Activated T-cell treated with anti-CD3 and anti-CD28 coated beads for 24 hours (primary cell): ENCODE results near the gene PKN1.

Experiments used
- DNase-seq: peaks from one replicate; pipeline ENCODE4 v3.0.0-alpha.2; 2020; ENCODE audit warnings: low read depth

PKN1 gene

DNA sequence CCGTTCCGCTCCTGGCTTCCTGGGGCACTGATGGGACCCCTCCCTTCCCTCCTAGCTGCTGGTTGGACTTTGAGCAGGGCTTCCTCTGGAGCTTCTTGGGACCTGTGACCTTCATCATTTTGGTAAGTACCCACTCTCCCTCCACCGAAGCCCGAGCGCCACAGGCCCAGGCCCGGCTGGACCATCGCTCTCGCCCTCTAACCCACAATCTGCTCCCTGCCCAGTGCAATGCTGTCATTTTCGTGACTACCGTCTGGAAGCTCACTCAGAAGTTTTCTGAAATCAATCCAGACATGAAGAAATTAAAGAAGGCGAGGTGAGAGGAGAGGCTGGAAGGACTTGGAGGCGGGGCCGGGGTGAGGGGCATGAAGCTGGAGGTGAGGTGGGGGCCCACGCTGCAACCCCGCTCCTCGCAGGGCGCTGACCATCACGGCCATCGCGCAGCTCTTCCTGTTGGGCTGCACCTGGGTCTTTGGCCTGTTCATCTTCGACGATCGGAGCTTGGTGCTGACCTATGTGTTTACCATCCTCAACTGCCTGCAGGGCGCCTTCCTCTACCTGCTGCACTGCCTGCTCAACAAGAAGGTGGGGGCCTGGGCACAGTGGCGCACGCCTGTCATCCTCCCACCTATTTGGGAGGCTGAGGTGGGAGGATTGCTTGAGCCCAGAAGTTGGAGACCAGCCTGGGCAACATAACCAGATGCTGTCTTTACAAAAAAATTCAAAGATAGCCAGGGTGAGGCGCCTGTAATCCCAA is 26.3 kb upstream of the PKN1 start:
- DNase-seq = no peak

DNA sequence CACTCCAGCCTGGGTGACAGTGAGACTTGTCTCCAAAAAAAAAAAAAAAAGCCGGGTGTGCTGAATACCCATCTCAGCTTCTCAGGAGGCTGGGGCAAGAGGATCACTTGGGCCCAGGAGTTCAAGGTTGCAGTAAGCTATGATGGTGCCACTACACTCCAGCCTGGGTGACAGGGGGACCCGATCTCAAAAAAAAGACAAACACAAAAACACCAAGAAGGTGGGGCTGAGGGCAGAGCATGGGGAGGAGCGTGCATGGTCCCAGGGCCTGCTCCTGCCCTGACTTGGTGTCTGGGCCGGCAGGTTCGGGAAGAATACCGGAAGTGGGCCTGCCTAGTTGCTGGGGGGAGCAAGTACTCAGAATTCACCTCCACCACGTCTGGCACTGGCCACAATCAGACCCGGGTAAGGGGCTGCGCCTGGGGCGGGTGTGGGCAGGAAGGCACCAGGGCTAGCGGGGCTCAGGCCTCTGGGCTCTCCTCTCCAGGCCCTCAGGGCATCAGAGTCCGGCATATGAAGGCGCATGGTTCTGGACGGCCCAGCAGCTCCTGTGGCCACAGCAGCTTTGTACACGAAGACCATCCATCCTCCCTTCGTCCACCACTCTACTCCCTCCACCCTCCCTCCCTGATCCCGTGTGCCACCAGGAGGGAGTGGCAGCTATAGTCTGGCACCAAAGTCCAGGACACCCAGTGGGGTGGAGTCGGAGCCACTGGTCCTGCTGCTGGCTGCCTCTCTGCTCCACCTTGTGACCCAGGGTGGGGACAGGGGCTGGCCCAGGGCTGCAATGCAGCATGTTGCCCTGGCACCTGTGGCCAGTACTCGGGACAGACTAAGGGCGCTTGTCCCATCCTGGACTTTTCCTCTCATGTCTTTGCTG is 25.3 kb upstream of the PKN1 start:
- DNase-seq = no peak

DNA sequence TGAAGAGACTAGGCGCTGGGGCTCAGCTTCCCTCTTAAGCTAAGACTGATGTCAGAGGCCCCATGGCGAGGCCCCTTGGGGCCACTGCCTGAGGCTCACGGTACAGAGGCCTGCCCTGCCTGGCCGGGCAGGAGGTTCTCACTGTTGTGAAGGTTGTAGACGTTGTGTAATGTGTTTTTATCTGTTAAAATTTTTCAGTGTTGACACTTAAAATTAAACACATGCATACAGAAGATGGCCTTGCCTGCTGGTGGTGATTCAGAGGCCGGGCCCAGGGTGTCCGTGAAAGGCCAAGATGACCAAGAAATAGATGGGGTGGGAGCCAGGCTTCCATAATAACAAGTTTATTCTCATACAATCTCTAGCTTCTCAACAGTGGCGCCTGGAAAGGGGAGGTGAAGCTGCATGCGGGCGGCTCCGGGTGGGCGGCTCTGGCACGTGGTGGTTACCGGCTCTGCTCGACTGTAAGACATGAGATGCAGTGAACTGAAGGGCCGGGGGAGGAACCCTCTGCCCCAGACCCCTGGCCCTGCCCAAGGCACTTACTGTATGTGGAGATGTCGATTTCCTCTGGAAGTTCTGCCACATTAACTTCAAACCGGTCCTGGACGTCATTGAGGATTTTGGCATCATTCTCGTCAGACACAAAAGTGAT is 24.5 kb upstream of the PKN1 start:
- no peak for DNase-seq

DNA sequence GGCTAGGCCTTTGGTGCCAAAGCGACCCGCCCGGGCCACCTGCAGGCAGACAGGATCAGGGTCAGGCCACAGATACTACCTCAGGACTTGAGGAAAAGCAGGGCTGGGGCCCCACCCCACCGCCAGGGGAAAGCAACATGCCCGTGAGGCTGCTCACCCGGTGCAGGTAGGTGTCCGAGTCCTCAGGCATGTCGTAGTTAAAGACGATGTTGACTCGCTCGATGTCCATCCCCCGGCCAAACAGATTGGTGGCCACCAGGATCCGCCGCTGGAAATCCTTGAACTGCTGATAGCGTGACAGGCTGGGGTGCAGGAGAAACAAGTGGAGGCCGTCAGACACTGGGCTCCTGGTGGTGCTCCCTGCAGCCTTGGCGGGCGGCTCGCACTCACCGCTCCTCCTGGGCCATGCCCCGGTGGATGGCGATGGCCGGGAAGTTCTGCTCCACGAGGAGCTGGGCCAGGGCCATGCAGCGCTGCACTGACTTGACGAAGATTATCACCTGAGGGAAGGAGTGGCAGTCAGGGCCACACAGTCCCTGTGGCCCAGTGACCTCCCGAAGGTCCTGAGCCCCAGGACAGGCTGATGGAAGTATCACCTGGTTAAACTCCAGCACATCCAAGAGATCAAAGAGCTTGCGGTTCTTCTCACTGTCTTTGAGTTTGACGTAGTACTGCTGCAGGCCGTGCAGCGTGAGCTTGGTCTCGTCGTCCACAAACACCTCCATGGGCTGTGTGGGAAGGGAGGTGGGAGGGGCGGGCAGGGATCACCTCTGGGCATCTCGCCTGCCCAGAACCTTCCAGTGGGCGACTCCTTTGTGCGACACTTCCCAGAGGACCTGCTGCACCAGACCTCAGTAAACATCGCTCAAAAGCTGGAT is 23.7 kb upstream of the PKN1 start:
- DNase-seq = no peak

DNA sequence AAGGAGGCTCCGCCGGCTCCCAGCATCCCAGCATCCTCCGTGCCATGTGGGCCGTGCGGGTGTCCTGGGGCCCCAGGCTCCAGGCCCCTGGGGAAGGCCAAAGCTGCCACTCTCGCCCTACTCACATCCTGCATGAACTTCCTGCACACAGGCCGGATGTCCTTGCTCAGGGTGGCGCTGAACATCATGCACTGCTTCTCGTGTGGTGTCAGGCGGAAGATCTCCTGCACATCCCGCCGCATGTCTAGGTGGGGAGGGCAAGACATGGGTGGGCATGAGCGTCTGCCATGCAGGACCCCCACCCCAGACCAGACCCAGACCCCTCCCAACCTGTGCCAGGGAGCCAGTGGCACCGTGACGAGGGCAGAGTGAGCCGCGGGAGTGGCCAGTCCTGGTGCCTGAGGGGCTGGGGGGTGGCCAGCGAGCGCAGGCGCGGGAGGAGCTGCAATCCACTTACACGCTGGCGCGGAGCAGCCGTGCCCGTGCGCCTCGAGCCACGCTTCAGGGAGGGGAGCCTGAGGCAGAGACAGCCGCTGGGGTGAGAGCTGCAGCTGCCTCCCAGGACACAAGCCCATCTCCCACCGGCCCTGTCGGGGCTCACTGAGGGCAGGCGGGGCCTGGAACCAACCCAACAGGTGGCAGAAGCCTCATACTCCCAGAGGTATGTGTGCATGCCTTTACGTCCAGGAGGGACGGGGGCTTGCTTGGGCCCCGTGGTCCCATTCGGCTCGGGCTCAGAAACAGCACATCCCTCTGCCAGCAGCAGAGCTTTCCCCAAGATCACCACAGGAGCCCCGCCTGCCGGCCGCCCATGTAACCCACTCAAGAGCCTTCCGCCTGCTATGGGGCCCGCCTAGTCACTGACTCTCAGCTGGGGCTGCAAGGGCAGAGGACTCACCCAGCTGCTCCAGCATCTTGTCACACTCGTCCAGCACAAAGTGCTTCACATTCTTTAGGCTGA is 22.7 kb upstream of the PKN1 start:
- DNase-seq = no peak

DNA sequence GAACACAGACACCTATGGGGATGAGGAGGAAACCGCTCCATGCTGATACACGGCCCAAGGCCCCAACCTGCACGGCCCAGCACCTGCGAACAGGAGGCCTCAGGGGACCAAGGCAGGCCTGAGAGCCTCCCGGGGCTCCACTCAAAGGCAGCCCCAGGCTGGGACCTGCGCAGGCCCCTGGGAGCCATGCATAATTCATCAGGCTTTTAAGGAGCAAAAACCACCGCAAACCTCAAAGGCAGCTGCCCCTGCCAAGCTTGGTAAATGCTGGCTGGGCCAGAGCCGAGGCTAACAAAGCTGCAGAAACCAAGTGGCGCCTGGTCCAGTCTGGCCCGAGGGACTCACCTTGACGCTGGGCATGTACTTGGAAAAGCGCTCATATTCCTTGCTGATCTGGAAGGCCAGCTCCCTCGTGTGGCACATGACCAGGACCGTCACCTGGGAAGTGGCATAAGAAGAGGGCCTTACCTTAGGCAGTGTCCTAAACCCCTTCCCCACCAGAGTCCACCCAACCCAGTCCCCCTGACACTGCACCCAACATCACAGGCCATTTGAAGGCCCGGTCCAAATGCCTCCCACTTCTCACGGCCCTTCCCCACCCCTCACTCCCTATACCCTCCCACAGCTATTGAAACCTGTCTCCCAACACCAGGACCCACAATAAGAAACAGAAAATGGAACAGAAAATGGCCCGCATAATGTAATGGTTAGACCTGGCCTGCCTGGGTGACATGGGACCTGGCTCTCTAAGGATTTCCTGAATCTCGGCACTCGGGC is 21.8 kb upstream of the PKN1 start:
- DNase-seq = no peak

DNA sequence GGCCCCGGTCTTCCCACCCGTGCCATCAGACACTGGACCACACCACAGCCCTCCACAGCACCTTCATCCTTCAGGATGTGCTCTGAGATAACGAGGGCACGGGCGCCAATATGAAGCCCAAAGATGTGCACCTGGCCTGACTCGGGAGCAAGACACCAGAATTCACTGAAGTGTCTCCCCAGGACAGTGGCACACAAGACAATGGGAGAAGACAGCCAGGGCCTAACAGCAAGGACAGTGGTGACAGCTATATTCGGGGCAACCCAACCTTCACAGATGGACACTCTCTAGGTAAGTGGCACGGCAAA is 21.2 kb upstream of the PKN1 start:
- no peak for DNase-seq

DNA sequence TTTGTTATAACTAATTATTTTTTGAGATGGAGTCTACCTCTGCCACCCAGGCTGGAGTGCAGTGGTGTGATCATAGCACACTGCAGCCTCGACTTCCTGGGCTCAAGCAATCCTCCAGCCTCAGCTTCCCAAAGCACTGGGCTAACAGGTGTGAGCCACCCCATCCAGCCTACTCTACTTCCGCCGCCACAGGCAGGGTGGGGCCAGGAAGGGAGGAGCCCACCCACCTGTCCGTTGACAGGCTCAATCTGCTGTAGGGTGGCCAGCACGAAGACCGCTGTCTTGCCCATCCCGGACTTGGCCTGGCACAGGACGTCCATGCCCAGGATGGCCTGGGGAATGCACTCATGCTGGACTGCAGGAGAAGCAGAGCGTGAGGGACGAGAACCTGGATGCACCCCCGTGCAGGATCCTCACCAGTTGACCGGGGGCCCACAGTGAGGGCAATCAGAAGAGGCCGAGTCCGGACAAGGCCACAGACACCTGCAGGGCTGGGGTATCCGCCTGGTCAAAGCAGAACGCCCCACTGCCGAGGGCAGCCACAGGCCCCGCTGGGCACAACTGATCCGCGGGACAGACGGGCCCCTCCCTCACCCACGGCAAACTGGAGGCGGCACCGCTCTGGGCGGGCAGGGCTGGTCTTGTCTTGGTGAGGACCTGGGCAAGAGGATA is 20.6 kb upstream of the PKN1 start:
- no peak for DNase-seq

DNA sequence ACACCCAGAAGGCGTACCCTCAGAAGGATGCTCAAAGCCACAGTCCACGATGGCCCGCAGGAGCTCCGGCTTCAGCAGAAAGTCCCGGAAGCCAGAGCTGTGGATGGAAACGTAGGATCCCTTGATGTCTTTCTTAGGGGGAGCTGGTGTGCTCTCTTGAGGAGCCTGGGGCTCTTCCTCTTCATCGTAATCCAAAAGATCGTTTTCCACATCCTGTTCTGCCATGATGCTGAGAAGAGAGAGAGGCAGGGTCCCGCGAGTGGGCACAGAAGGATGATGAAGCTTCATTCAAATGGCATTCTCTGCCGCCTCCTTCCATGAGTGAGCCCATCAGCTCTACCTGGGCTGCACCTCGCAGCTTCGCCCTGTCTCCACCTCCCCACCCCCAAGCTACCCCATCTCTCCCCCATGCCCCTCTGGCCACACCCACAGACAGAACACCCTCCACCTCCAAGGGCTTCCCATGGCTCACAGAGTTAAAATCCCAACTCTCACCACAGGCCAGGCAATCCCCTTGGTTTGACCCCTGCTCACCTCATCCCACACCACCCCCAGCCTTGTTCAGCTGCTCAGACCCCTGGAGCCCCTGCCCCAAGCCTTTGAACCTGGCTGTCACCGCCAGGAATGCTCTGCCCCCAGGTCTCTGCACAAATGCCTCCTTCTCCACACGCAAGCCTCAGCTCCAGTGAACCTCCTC is 20.0 kb upstream of the PKN1 start:
- no peak for DNase-seq

DNA sequence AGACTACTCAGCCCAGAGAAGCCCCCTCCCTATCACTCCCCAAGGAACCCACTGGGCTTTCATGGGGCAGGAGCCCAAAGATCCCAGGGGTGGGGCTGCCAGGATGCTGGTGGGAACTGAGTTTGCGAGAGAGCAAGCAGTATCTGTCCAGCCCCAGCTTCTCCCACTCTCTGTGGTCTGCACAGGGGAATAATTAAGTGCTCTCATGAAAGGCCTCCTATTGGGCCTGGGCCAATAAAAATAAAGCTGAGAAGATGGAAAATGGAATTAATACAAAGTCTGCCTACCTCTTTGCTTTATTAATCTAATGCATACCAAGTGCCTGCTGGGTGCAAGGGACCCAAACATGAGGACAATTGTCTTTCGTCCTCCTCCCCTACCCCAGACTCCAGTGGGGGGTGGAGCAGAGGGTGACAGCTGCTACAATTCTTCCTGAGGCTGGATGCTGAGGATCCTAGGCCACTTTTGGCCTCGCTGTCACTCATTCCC is 19.4 kb upstream of the PKN1 start:
- DNase-seq = no peak

DNA sequence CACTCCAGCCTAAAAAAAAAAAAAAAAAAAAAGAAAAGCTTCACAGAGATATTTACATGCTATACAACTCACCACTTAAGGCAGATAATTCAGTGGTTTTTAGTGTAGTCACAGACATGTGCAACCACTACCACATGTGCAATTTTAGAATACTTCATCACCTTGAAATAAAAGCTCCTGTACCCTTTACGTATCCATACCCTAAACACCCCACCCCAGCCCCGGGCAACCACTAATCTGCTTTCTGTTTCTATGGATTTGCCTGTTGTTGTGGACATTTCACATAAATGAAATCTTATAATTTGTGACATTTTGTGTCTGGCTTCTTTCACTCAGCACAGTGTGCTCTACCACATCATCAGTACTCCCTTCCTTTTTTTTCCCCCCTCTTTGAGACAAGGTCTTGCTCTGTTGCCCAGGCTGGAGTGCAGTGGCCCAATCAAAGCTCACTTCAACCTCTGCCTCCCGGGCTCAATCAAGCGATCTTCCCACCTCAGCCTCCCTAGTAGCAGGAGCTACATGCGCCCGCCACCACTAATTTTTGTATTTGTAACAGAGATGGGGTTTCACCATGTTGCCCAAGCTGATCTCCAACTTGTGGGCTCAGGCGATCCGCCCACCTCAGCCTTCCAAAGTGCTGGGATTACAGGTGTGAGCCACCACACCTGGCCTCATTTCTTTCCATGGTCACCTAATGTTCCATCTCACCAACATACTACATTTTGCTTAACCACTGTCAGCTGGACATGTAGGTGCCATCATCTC is 18.0 kb upstream of the PKN1 start:
- DNase-seq = no peak

DNA sequence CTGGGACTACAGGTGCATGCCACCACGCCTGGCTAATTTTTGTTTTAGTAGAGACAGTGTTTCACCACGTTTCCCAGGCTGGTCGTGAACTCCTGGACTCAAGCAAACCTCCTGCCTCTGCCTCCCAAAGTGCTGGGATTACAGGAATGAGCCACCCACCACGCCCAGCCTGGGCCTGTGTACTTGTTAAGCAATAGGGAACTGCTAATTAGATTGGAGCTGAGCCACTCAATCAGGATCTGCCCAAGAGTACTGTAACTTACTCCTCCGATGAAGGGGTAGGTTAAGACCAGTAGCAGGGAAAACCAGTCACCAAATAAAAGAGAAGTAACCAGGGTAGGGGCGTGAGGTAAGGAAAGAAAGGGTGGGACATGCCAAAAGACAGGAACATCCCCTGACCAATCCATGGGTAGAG is 16.3 kb upstream of the PKN1 start:
- no peak for DNase-seq

DNA sequence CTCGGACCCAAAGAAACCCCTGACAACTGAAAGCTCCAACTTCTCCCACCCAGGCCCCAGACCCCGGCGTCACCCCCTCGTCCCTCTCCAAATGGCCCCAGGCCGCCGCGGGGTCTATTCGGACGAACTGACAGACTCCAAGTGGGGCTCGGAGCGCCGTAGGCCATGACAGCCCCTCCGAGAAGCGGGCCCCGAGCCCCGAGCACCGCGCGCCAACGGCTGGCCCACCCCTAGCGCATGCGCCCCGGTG is 14.3 kb upstream of the PKN1 start:
- peak; percentile 77 for DNase-seq

DNA sequence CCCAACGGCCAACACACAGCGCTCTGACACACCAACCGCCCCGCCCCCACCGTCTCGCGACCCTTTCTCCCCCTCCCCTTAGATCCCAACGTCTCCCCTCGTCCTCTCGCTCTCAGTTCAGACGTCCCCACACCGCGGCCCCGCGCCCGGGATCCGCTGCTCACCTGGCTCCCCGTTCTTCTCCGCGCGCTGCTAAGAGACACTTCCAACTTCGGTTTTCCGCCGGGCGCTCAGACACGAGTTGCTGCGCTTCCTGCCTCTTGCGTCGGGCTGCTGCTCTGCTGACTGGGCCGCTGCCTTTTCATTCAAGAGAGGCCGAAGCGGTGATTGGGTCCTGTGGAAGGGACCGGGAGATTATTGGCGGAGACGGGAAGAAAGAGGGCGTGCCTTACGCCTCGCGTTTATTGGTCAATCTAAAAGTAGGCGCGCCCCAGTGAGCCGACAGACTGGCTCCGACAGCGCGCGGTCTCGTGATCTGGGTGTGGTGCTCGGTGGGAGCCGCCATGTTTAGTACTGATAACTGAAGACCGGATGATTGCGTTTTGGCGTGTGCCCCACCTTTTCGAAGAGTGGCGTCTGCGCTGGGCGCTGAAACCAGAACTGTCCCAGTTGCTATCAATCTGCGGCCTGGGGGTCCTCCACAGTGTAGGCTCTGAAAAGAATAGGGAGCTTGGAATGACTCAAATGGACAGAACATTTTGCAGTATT is 13.8 kb upstream of the PKN1 start, which contains the start of gene DDX39A:
TSS of gene DDX39A (minus strand) at position 236 of the 708 bp plus-strand sequence. CDS start 6,121 bp downstream, outside the sequence.
- DNase-seq = peak; percentile 95

DNA sequence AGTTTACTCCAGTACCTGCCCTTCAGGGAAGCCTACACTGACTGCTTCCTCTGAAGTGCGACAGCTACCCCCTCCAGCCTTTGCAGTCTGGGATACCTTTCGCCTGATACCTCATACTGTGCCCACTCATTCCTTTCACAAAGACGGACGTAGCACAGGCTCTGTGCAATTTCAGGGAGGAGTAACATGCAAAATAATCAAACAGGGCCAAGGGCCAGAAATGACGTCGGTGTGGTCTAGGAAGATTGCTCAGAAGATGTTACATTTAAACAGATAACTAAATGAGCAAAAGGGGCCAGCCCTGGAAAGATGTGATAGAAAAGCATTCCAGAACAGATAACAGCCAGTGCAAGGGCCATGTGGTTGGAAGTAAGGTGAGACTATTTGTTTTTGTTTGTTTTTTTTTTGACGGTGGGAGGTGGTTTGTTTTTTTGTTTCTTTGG is 7.4 kb upstream of the PKN1 start:
- DNase-seq = no peak

DNA sequence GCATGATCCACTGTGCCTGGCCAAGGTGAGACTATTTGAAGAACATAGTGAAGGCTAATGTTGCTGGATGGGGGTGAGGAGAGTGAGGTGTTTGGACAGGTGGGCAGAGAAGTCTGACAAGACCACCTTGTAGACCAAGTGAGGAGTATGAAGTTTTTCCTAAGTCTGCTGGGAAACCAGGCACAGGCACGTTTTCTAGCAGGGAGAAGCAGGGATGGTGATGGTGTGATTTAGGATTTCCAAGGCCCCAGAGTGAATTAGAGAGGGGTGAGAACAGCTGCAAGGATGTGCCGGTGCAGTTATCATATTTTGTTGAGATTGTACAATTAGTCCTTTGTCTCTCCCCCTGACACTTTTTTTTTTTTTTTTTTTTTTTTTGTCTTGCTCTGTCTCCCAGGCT is 5.6 kb upstream of the PKN1 start:
- no peak for DNase-seq

DNA sequence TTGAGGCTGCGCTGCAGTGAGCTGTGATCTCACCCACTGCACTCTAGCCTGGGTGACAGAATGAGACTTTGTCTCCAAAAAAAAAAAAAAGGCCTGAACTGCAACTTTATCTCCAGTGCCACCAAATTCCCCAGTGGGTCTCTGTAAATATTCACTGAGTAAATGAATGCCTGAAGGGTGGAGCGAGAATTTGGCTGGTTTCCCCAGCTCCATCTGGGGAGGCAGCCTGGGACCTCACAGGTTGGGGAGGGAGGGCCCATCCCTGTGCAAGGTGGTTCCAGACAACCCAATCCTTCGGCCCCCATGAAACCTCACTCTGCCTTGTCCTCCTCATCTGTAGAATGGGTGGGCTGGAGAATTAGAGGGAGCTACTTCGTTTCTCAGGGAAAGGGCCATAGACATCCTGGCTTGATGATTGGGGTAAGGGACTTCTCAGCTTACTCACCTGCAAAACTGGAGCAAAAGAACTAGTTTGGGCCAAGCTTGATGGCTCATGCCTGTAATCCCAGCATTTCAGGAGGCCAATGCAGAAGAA is 4.2 kb upstream of the PKN1 start:
- DNase-seq = no peak
